Measurements from ENCODE around the gene KRT23.

The KRT23 gene

GRCh38 chr17:40909755-40910154 is 27.7 kb downstream of the KRT23 start:
- no peak for DNase-seq (ENCODE audit: low spot score)

- DNase-seq (ENCODE audit: low spot score) = peak; percentile 51
These were observed 28.1 kb downstream of the KRT23 start for GRCh38 chr17:40909351-40909750.

- no peak for DNase-seq (ENCODE audit: low spot score)
These were observed 30.8 kb downstream of the KRT23 start for GRCh38 chr17:40906613-40907012.

GRCh38 chr17:40905370-40905769 is 32.1 kb downstream of the KRT23 start:
- DNase-seq (ENCODE audit: low spot score) = no peak

- DNase-seq (ENCODE audit: low spot score) = no peak
These were observed 34.2 kb downstream of the KRT23 start for GRCh38 chr17:40903129-40903847.

- DNase-seq (ENCODE audit: low spot score) = no peak
These were observed 34.9 kb downstream of the KRT23 start for GRCh38 chr17:40902498-40902897.

GRCh38 chr17:40901981-40902474 is 35.4 kb downstream of the KRT23 start:
- no peak for DNase-seq (ENCODE audit: low spot score)

- no peak for DNase-seq (ENCODE audit: low spot score)
These were observed 36.6 kb downstream of the KRT23 start for GRCh38 chr17:40900809-40901356.

- no peak for DNase-seq (ENCODE audit: low spot score)
These were observed 40.5 kb downstream of the KRT23 start for GRCh38 chr17:40896916-40897455.

- no peak for DNase-seq (ENCODE audit: low spot score)
These were observed 42.2 kb downstream of the KRT23 start for GRCh38 chr17:40895106-40895730.

- no peak for DNase-seq (ENCODE audit: low spot score)
These were observed 49.2 kb downstream of the KRT23 start for GRCh38 chr17:40888196-40888720.

- DNase-seq (ENCODE audit: low spot score) = no peak
These were observed 51.4 kb downstream of the KRT23 start for GRCh38 chr17:40886090-40886489.

GRCh38 chr17:40884708-40885512 is 52.5 kb downstream of the KRT23 start, which contains the start of gene KRT20:
KRT20 (minus strand) TSS chr17:40885242; CDS start chr17:40885185, 57 bp downstream.
- no peak for DNase-seq (ENCODE audit: low spot score)

- no peak for DNase-seq (ENCODE audit: low spot score)
These were observed 53.7 kb downstream of the KRT23 start for GRCh38 chr17:40883626-40884334.

GRCh38 chr17:40883031-40883430 is 54.4 kb downstream of the KRT23 start:
- no peak for DNase-seq (ENCODE audit: low spot score)

GRCh38 chr17:40879026-40879425 is 58.4 kb downstream of the KRT23 start:
- no peak for DNase-seq (ENCODE audit: low spot score)

- no peak for DNase-seq (ENCODE audit: low spot score)
These were observed 59.4 kb downstream of the KRT23 start for GRCh38 chr17:40878044-40878443.

- no peak for DNase-seq (ENCODE audit: low spot score)
These were observed 63.6 kb downstream of the KRT23 start for GRCh38 chr17:40873801-40874200.

GRCh38 chr17:40873255-40873654 is 64.2 kb downstream of the KRT23 start:
- DNase-seq (ENCODE audit: low spot score) = no peak

Data from SK-N-DZ (cell line).